NB4 (cell line): ENCODE results near the gene GSTK1.
A peak's percentile ranks its signal among the peaks of the same experiment; 100 is the strongest.
"Not testable (repeated sequence)": the region's sequence is repeated elsewhere in the genome, so short reads cannot be mapped to it uniquely, and the experiment has no call there.

ENCODE experiments used
- DNase-seq: peaks from one replicate; pipeline ENCODE4 v3.0.0; 2010; ENCODE audit warnings: low read depth
- H3K4me3 ChIP-seq: one replicate; pipeline ENCODE4 v1.5.1; 2011; ENCODE audit warnings: mild to moderate bottlenecking, low read depth, low read length, moderate library complexity
- MYC ChIP-seq: IDR thresholded peaks from 2 replicates; pipeline ENCODE4 v1.6.1; 2011; ENCODE audit warnings: low read depth, low read length
- POLR2A ChIP-seq: IDR thresholded peaks from 2 replicates; pipeline ENCODE4 v1.6.1; 2011; ENCODE audit warnings: mild to moderate bottlenecking; ENCODE audit not compliant: insufficient read length; ENCODE audit errors: extremely low read depth
- TF ChIP-seq, protein P1 (sequence below): IDR thresholded peaks from 2 replicates; pipeline ENCODE4 v1.6.1; 2011; ENCODE audit warnings: low read depth, low read length
- TF ChIP-seq, protein P2 (sequence below): IDR thresholded peaks from one replicate; pipeline ENCODE4 v1.5.1; 2012; ENCODE audit warnings: low read depth, low read length

GSTK1 gene

GRCh38 chr7:143287935-143288826 is 24.9 kb downstream of the GSTK1 start, which contains the start of gene CASP2:
Gene CASP2, plus strand, starts transcription at chr7:143288351. Its CDS starts 105 bp downstream, at chr7:143288456.
- peak within 1 kb of the TSS; percentile 100 for H3K4me3 ChIP-seq
- TF ChIP-seq MYC, result peak; percentile 81
- TF ChIP-seq, protein P1, sequence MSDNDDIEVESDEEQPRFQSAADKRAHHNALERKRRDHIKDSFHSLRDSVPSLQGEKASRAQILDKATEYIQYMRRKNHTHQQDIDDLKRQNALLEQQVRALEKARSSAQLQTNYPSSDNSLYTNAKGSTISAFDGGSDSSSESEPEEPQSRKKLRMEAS, result peak; percentile 84
- TF ChIP-seq, protein P2, sequence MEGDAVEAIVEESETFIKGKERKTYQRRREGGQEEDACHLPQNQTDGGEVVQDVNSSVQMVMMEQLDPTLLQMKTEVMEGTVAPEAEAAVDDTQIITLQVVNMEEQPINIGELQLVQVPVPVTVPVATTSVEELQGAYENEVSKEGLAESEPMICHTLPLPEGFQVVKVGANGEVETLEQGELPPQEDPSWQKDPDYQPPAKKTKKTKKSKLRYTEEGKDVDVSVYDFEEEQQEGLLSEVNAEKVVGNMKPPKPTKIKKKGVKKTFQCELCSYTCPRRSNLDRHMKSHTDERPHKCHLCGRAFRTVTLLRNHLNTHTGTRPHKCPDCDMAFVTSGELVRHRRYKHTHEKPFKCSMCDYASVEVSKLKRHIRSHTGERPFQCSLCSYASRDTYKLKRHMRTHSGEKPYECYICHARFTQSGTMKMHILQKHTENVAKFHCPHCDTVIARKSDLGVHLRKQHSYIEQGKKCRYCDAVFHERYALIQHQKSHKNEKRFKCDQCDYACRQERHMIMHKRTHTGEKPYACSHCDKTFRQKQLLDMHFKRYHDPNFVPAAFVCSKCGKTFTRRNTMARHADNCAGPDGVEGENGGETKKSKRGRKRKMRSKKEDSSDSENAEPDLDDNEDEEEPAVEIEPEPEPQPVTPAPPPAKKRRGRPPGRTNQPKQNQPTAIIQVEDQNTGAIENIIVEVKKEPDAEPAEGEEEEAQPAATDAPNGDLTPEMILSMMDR, result no peak
- peak; percentile 92 for TF ChIP-seq POLR2A
- DNase-seq, result peak; percentile 99

GRCh38 chr7:143288836-143289235 is 25.6 kb downstream of the GSTK1 start:
- TF ChIP-seq, protein P2, result no peak
- TF ChIP-seq, protein P1, result no peak
- no peak for TF ChIP-seq MYC
- TF ChIP-seq POLR2A, result no peak
- H3K4me3 ChIP-seq, result peak overlapping the region; percentile 100
- peak; percentile 44 for DNase-seq

DNA sequence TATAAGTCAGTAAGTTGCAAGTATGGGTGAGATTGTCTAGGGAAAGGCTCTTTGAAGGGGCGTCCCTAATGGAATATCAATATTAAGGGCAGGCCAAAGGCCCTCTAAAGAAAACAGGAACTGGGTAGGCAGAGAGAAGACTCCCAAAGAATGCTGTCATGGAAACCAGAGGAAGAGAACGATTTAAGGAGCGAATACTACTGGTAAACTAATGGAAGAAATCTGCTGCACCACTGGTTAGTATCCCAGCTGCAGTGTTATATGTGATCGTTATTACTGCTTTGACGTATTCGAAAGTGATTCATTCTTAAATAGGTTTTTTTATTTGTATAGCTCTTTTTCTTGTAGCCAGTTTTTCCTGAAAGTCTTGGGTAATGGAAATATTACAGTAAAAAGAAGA is 26.2 kb downstream of the GSTK1 start:
- TF ChIP-seq, protein P1, result no peak
- TF ChIP-seq, protein P2, result no peak
- TF ChIP-seq POLR2A, result no peak
- no peak for TF ChIP-seq MYC
- DNase-seq, result peak; percentile 58

DNA sequence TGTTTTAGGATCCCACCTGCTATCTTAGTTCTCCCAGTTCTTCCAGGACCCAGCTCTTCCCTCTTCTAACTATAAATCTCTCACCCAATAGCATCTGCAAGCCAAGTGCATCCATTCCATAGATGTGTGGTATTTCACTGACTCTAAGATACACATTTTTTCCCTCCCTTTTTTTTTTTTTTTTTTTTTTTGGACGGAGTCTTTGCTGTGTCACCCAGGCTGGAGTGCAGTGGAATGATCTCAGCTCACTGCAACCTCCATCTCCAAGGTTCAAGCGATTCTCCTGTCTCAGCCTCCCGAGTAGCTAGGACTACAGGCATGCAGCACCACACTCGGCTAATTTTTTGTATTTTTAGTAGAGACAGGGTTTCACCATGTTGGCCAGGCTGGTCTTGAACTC is 26.6 kb downstream of the GSTK1 start:
- H3K4me3 ChIP-seq, result peak overlapping the region; percentile 100
- not testable (repeated sequence) for DNase-seq

More for the DNA sequence above, 26.2 kb downstream of the GSTK1 start:
- peak overlapping the region; percentile 100 for H3K4me3 ChIP-seq

GRCh38 chr7:143290293-143290692 is 27.1 kb downstream of the GSTK1 start:
- no peak for TF ChIP-seq MYC
- TF ChIP-seq POLR2A, result no peak
- TF ChIP-seq, protein P1, result no peak
- TF ChIP-seq, protein P2, result no peak
- peak overlapping the region; percentile 100 for H3K4me3 ChIP-seq
- DNase-seq, result no peak

GRCh38 chr7:143292876-143293275 is 29.6 kb downstream of the GSTK1 start:
- DNase-seq, result no peak
- TF ChIP-seq POLR2A, result no peak
- TF ChIP-seq, protein P2, result no peak
- TF ChIP-seq, protein P1, result no peak
- TF ChIP-seq MYC, result no peak
- no peak overlapping the region for H3K4me3 ChIP-seq
